GM18951 (cell line): Measurements from ENCODE around the gene SLC25A19.
"Not testable (repeated sequence)": the region's sequence is repeated elsewhere in the genome, so short reads cannot be mapped to it uniquely, and the experiment has no call there.

ENCODE experiments used
- POLR2A ChIP-seq: IDR thresholded peaks from 4 replicates; pipeline ENCODE4 v1.6.1; 2011; ENCODE audit warnings: mild to moderate bottlenecking; ENCODE audit not compliant: insufficient read length, insufficient read depth; ENCODE audit errors: extremely low read depth
- in situ Hi-C: fragments of 300-500 bp; cut with MboI; formaldehyde crosslinking; loops from one replicate; pipeline ENCODE4 v1.12.0; 2022; ENCODE audit warnings: low sequenced_read_pairs, mixed read lengths, inconsistent platforms; ENCODE audit not compliant: unreplicated experiment

The SLC25A19 gene

DNA sequence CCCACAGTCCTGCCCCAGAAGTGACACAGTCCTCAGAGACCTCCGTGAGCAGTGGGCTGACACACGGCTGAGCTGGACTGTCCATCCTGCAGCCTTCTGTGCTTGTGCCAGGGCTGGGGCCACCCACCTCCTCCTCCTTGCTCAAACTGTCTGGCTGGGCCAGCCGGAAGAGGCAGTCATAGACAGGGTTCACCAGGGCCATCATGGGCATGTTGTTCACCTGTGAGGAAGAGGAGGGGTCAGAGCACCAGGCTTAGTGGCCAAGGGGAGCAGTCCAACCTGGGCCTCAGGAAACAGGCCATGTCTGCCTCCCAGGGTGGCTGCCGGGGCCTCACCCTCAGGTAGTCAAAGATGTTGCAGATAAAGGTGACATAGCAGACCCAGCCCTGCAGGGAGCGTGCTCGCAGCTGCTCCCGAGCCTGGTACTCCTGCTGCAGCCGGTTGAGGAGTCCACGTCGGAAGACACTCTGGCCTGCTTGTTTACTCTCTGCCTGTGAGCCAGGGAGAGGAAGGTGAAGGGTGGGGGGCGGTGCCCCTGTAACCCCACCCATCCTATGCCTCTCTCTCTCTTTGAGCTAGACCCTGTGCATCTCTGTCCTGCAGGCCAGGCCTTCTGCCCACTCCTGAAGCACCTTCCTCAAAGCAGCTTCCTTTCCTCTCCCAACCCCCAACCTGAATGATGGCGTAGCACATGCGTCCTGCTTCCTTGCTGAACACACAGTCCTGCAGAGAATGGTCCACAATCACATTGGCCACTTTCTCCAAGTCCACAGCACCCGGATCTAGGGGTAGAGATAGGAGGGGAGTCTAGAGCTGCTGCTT lies 21.6 kb downstream of the SLC25A19 start:
- peak; percentile 41 for TF ChIP-seq POLR2A
- in situ Hi-C loops: no loop called here

- no peak for TF ChIP-seq POLR2A
- in situ Hi-C loops: no loop called here
These were observed 22.2 kb downstream of the SLC25A19 start for GRCh38 chr17:75267153-75267410.

DNA sequence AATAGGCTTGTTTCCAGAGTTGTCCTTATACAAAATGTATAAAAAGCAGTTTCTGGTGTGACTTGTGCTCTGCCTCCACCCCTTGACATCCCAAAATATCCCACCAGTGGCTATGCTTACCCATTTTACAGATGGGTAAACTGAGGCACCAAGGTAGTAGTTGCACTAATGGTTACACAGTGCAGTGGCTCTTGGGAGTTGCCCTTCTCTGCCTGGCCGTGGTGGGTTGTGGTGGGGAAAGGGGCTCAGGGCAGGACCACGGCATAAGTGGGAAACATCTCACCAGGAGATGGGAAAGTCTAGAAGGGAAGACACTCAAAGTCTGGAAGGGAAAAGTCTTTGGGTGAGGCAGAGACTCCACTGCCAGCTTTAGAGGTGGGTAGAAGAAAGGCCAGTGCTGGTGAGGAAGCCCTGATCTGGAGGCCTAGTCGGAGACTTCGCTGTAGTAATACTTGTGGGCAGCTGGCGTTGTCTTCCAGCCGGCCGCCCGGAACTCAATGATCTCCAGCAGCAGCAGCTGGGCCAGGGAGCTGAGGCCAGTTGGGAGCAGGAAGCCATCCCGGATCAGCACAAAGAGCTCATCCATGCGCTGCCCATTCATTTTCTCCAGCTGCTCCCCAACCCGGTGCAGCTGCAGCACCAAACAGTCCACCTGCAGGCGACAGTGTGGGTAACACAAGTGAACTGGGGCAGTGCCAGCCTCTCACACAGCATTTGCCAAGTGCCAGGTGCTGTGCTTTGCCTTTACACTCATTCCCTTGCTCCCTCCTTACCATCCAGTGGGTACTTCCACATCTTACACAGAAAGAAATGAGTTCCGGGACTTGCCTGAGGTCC lies 22.7 kb downstream of the SLC25A19 start:
- in situ Hi-C loops: no loop called here
- no peak for TF ChIP-seq POLR2A

DNA sequence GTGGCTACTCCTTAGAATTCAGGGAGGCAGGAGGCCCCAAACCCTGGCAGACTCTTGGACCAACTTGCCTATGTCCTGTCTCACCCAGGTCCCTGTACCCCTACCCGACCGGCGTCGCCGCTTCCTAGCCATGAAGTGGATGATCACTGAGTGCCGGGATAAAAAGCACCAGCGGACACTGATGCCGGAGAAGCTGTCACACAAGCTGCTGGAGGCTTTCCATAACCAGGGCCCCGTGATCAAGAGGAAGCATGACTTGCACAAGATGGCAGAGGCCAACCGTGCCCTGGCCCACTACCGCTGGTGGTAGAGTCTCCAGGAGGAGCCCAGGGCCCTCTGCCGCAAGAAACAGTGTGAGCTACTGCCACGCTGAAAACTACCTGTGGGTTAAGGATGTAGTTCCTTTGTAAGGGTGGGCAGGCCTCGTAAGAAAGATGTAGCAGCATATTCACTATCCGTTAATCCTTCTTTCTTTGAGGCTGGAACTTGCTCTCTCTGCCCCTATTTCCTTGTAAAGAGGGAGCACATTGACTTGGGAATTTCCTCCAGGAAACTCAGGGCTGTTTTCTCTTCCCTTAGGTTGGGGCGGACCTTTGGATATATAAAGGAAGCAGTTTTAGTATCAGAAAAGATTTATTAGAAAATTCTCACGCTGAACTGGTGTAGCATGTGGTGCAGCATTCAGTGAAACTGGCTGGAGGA lies 23.5 kb downstream of the SLC25A19 start:
- no peak for TF ChIP-seq POLR2A
- in situ Hi-C loops: no loop called here

GRCh38 chr17:75263055-75263454 lies 26.2 kb downstream of the SLC25A19 start:
- in situ Hi-C loops: no loop called here
- TF ChIP-seq POLR2A: no peak

GRCh38 chr17:75262112-75262606 lies 27.1 kb downstream of the SLC25A19 start:
- in situ Hi-C loops: no loop called here
- no peak for TF ChIP-seq POLR2A

DNA sequence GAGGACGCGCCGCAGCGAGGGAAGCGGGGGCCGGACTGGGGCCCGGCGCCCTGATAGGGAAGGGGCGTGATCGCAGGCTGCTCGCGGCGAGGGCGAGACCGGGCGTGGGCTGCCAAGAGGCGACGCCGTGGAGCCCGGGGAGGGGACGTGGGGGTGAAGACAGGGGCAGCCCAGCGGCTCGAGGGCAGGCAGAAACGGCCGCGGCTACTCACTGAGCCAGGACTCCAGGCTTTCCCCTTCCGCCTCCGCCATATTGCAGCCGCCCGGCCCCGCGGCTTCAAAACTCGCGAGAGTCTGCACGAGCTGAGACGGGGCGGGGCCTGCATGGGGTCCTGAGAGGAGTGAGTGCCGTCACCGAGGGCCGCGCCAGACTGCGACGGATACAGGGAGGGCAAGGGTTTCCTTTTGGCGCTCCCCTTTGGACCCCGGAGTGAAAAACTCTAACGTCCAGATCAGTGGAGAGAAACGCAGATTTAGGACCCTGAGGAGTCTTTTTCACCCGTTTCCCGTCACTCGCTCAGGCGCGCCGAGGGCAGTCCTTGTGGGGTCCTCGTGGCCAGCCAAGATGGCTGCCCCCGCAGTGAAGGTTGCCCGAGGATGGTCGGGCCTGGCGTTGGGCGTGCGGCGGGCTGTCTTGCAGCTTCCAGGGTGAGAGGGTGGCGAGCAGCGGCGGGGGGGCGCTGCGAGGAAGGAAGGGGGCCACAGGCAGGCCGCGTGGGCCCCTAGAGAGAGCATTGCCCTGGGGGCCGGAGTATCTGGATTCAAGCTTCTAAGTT lies 27.7 kb downstream of the SLC25A19 start, which contains the start of the genes GGA3 and MRPS7:
Gene GGA3 (minus strand): TSS at position 271 of the 776 bp plus-strand sequence. CDS start 19 bp downstream, at position 252.
Gene MRPS7 (plus strand): TSS at position 544 of the 776 bp plus-strand sequence. CDS start 22 bp downstream, at position 566.
- in situ Hi-C loops: no loop called here
- peak; percentile 86 for TF ChIP-seq POLR2A

DNA sequence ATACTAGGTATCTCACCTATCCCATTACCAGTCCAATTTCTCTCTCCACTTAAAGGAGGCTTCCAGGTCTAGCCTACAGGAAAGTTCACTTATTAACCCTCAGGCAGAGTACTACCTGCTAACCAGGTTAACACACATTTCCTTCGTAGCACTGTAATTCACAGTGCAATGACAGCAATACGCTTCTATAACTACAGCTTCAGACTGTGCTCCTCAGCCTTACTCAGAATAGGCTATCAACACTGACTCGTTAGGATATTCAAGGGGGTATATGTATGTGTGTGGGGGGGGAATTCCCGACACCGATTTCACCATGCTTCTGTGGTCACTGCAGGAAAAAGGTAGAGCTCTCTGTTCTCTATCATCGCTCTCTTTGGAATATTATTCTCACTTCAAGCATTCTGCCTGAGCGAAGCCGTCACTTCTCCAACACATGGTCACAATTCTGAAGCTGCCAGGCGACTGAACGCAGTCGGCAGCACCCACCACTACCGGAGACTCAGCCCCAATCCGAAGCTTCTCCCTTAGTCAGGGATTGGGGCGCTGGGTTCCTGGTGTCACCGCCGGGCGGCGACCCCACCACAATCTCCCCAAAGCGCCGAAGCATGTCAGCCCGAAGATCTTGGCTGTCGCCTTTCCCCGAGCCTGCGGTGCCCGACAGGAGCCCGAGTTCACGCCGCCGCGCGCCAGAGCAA lies 28.4 kb downstream of the SLC25A19 start:
- in situ Hi-C loops: no loop called here
- TF ChIP-seq POLR2A: no peak

DNA sequence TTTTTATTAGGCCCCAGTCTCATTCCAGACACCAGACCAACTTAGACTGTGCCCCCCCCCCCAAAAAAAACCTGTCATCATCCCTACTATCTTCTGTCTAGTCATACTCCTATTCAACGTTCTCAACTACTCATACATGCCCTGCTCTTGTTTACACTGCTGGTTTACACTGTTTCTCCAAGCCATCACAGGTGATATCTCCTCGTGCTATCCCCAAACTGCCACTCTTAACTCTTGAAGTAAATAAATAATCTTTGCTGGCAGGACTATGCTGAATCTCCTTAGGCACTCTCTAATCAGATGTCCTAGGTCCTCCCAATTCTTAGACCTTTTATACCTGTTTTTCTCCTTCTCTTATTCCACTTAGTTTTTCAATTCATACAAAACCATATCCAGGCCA lies 32.0 kb downstream of the SLC25A19 start:
- in situ Hi-C loops: not testable (repeated sequence)

GRCh38 chr17:75255954-75256698 lies 33.1 kb downstream of the SLC25A19 start:
- in situ Hi-C loops: not testable (repeated sequence)

GRCh38 chr17:75252039-75252816 lies 37.0 kb downstream of the SLC25A19 start:
- TF ChIP-seq POLR2A: no peak
- in situ Hi-C loops: no loop called here
